ENCODE measurements around the gene SCN7A. TPM values are rescaled to one million over a fixed set of nuclear protein-coding genes. Genes with fewer than 3 reads are reported as not detected.
A peak's percentile ranks its signal among the peaks of the same experiment; 100 is the strongest.

The SCN7A gene
- total RNA-seq, 1 donor = under 0.01 TPM

GRCh38 chr2:166424841-166425240, 69.2 kb downstream of the SCN7A start:
- TF ChIP-seq, protein P1, sequence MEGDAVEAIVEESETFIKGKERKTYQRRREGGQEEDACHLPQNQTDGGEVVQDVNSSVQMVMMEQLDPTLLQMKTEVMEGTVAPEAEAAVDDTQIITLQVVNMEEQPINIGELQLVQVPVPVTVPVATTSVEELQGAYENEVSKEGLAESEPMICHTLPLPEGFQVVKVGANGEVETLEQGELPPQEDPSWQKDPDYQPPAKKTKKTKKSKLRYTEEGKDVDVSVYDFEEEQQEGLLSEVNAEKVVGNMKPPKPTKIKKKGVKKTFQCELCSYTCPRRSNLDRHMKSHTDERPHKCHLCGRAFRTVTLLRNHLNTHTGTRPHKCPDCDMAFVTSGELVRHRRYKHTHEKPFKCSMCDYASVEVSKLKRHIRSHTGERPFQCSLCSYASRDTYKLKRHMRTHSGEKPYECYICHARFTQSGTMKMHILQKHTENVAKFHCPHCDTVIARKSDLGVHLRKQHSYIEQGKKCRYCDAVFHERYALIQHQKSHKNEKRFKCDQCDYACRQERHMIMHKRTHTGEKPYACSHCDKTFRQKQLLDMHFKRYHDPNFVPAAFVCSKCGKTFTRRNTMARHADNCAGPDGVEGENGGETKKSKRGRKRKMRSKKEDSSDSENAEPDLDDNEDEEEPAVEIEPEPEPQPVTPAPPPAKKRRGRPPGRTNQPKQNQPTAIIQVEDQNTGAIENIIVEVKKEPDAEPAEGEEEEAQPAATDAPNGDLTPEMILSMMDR (IDR thresholded peaks at IDR 0.05; ENCODE audit: insufficient read depth, low read depth, low read length) = no peak

DNA sequence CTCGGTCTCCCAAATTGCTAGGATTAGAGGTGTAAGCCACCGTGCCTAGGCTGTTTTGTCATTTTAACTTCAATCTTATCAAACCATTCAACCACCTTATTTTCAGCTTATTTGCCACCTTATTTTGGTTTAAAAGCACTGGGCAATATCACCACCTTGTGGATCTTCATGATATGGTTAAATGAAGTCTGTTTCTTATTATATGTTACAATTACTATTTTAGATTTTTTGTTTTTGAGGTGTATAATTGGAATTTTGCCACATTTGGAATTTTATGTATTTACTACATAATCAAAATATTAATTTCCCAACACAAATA, 74.5 kb downstream of the SCN7A start:
- TF ChIP-seq, protein P1 (IDR thresholded peaks at IDR 0.05; ENCODE audit: insufficient read depth, low read depth, low read length) = peak; percentile 51
- peak; percentile 53 for DNase-seq (ENCODE audit: low read depth)
- H3K4me3 ChIP-seq (ENCODE audit: low read depth, low read length) = no peak overlapping the region

More at GRCh38 chr2:166424841-166425240, 69.2 kb downstream of the SCN7A start:
- DNase-seq (ENCODE audit: low read depth) = no peak
- H3K4me3 ChIP-seq (ENCODE audit: low read depth, low read length) = no peak overlapping the region

DNA sequence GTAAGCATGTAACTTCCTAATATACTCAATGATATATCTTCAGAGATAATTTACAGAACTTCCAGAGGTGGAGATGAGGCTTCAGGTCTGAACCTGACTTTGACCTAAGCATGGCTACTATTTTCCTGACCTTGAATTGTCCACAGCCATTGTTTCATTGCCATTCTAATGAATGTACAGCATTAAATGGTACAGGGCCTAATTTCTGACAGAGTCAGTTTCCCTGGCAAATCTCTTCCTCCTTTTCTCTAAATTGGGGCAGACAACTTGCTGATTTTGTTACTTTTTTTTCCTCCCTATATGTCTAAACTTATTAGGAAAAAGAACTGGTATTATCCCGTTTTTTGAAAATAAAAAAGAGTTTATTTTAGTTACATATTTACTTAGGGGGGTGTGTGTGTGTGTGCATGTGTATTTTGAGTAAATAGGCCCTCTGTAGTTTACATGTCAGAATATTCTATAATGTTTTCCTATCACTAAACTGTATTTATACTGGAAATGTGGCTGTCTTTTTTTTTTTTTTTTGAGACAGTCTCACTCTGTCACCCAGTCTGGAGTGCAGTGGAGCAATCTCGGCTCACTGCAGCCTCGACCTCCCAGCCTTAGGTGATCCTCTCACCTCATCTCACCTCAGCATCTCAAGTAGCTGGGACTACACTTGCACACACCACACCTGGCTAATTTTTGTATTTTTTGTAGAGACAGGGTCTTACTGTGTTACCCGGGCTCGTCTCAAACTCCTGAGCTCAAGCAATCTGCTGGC, 75.0 kb downstream of the SCN7A start:
- DNase-seq (ENCODE audit: low read depth) = no peak
- no peak overlapping the region for H3K4me3 ChIP-seq (ENCODE audit: low read depth, low read length)
- TF ChIP-seq, protein P1 (IDR thresholded peaks at IDR 0.05; ENCODE audit: insufficient read depth, low read depth, low read length) = no peak

DNA sequence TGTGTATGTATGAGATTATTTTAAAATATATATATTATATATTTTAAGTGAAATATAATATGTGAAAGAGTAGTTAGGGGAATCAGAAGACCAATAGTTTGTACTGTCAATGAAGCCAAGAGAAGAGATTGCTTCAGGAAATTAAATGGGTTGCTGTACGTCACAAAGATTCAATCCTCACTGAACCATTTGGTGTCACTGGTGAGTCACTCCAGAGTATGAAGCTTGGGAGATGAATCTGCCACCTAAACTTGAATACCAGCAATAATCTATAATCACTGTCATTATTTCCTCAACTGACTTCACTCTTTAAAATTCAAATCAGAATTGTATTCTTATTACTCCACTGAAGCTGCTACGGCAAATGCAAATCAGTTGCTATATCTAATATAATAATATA, 76.4 kb downstream of the SCN7A start:
- TF ChIP-seq, protein P1 (IDR thresholded peaks at IDR 0.05; ENCODE audit: insufficient read depth, low read depth, low read length) = no peak
- no peak overlapping the region for H3K4me3 ChIP-seq (ENCODE audit: low read depth, low read length)
- peak; percentile 41 for DNase-seq (ENCODE audit: low read depth)

DNA sequence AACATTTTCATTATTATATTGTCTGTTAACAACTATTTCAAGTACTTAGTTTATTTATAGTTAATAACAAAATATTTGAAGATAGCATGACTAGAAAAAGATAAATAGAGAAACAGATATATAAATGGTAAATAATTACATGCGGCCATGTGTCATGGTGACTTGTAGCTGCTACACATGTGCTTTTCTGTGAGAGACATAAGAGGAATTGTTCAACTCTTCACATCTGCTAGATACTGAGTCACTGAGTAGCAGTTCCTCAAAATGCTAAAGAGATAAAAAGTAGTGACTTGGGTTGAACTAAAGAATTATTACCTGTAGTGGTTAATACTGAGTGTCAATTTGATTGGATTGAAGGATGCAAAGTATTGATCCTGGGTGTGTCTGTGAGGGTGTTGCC, 80.8 kb downstream of the SCN7A start:
- H3K4me3 ChIP-seq (ENCODE audit: low read depth, low read length) = no peak overlapping the region
- no peak for DNase-seq (ENCODE audit: low read depth)
- TF ChIP-seq, protein P1 (IDR thresholded peaks at IDR 0.05; ENCODE audit: insufficient read depth, low read depth, low read length) = no peak

GRCh38 chr2:166411473-166412230, 82.4 kb downstream of the SCN7A start:
- TF ChIP-seq, protein P1 (IDR thresholded peaks at IDR 0.05; ENCODE audit: insufficient read depth, low read depth, low read length) = no peak
- no peak overlapping the region for H3K4me3 ChIP-seq (ENCODE audit: low read depth, low read length)
- peak; percentile 21 for DNase-seq (ENCODE audit: low read depth)
